Sciatic nerve (tissue), 2 donors: ENCODE data around the gene FRS3. TPM values are rescaled to one million over a fixed set of nuclear protein-coding genes. Genes with fewer than 3 reads are reported as not detected.

Experiments
- ATAC-seq: fragments of 200-7000 bp; cut with Tn5 transposase; one replicate; pipeline ENCODE4 v1.9.1; 2020; ENCODE audit warnings: mild to moderate bottlenecking, moderate library complexity
- DNase-seq: peaks from one replicate; pipeline ENCODE4 v3.0.0-alpha.2; 2020; ENCODE audit warnings: low spot score
- intact Hi-C: fragments of 100-400 bp; cut with DNase I; formaldehyde crosslinking; loops from one replicate; pipeline ENCODE4 v1.14.2; 2022
- total RNA-seq: library from RNA; stranded (reverse); fragmentation: NEBNext Ultra II Directional; extraction: Animal tissue kit (Norgen Biotek cat#: 25700); gene quantifications from one replicate; pipeline ENCODE4 v1.2.1, GENCODE V29; 2021
- donor health status: DM: no; HTN: no; CAD: no.
- donor health status: DM: no; HTN: no; CAD: no.

The FRS3 gene
- total RNA-seq, 1 donor from 2014 or later: 6.5 TPM

GRCh38 chr6:41798901-41799558 is 19.3 kb upstream of the FRS3 start:
- intact Hi-C loops: no loop called here
- DNase-seq (no peak), ATAC-seq (no peak)

GRCh38 chr6:41796474-41796873 is 16.8 kb upstream of the FRS3 start:
- ATAC-seq (no peak), DNase-seq (no peak)
- intact Hi-C loops: no loop called here

GRCh38 chr6:41791984-41792383 is 12.3 kb upstream of the FRS3 start:
- ATAC-seq: no peak
- DNase-seq: no peak
- intact Hi-C loops: no loop called here

- intact Hi-C loops: no loop called here
- DNase-seq: no peak
- ATAC-seq: no peak
These were observed 11.6 kb upstream of the FRS3 start for GRCh38 chr6:41791305-41791704.

- DNase-seq: no peak
- intact Hi-C loops: no loop called here
- ATAC-seq: no peak
These were observed 10.3 kb upstream of the FRS3 start for GRCh38 chr6:41790045-41790444.

GRCh38 chr6:41789390-41789724 is 9.7 kb upstream of the FRS3 start:
- DNase-seq (no peak), ATAC-seq (no peak)
- intact Hi-C loops: loop anchor here (10.0 kb wide), 1 partner anchor 145 kb away; no protein-coding TSS in a partner anchor

- intact Hi-C loops: loop anchor here (10.0 kb wide), 1 partner anchor 147 kb away; no protein-coding TSS in a partner anchor
- DNase-seq (peak; percentile 98), ATAC-seq (peak; percentile 95)
These were observed 7.7 kb upstream of the FRS3 start, which contains the start of gene TOMM6 for GRCh38 chr6:41787219-41787917. Gene TOMM6 (plus strand): TSS chr6:41787694. CDS start chr6:41787698, 4 bp downstream.

GRCh38 chr6:41786451-41787218 is 6.9 kb upstream of the FRS3 start:
- ATAC-seq: peak; percentile 95
- peak; percentile 94 for DNase-seq
- intact Hi-C loops: loop anchor here (10.0 kb wide), 1 partner anchor 148 kb away; no protein-coding TSS in a partner anchor

GRCh38 chr6:41785689-41786450 is 6.2 kb upstream of the FRS3 start:
- ATAC-seq: no peak
- intact Hi-C loops: loop anchor here (10.0 kb wide), 1 partner anchor 149 kb away; no protein-coding TSS in a partner anchor
- no peak for DNase-seq

GRCh38 chr6:41785254-41785653 is 5.6 kb upstream of the FRS3 start:
- intact Hi-C loops: loop anchor here (10.0 kb wide), 1 partner anchor 150 kb away; no protein-coding TSS in a partner anchor
- DNase-seq: no peak
- ATAC-seq: no peak

- DNase-seq (no peak), ATAC-seq (no peak)
- intact Hi-C loops: loop anchor here (5.0 to 10.0 kb wide), 2 partner anchors 150 to 258 kb away; no protein-coding TSS in a partner anchor
These were observed 5.0 kb upstream of the FRS3 start for GRCh38 chr6:41784581-41785171.

- intact Hi-C loops: loop anchor here (5.0 to 10.0 kb wide), 2 partner anchors 152 to 259 kb away; no protein-coding TSS in a partner anchor
- DNase-seq (no peak), ATAC-seq (no peak)
These were observed 3.5 kb upstream of the FRS3 start for GRCh38 chr6:41783106-41783780.

- ATAC-seq (no peak), DNase-seq (no peak)
- intact Hi-C loops: loop anchor here (5.0 to 10.0 kb wide), 2 partner anchors 153 to 261 kb away; no protein-coding TSS in a partner anchor
These were observed 1.6 kb upstream of the FRS3 start for GRCh38 chr6:41781366-41781730.

GRCh38 chr6:41780551-41781365 is 1.1 kb upstream of the FRS3 start, which contains the start of gene PRICKLE4:
Gene PRICKLE4 (plus strand): TSS chr6:41780782. CDS start chr6:41783474, 2,692 bp downstream.
- ATAC-seq: peak; percentile 55
- intact Hi-C loops: loop anchor here (5.0 to 10.0 kb wide), 2 partner anchors 154 to 262 kb away; no protein-coding TSS in a partner anchor
- DNase-seq: peak; percentile 77

GRCh38 chr6:41779336-41779735 is 364 bp downstream of the FRS3 start:
- no peak for ATAC-seq

GRCh38 chr6:41778895-41779294 is 805 bp downstream of the FRS3 start:
- intact Hi-C loops: no loop called here
- no peak for ATAC-seq
- DNase-seq: no peak

More at GRCh38 chr6:41779336-41779735, 364 bp downstream of the FRS3 start:
- intact Hi-C loops: no loop called here
- DNase-seq: no peak
